IMR-90 (cell line): ENCODE data around the gene FMC1. TPM values are rescaled to one million over a fixed set of nuclear protein-coding genes. Genes with fewer than 3 reads are reported as not detected.

Experiments
- ATAC-seq: fragments of 200-7000 bp; cut with Tn5 transposase; 2 replicates; pipeline ENCODE4 v1.9.1; 2020; ENCODE audit warnings: low read depth, mild to moderate bottlenecking, moderate library complexity
- BruUV-seq: library from RNA; stranded (reverse); fragments of 400-500 nt; replicated peaks from 2 replicates; lab custom pipeline; 2021; lab: Mats Ljungman, UMichigan
- CTCF ChIA-PET: fragments of 300-600 bp; formaldehyde crosslinking; extraction: SDS; loops from one replicate; lab custom pipeline; 2021; ENCODE audit warnings: antibody characterized with exemption; lab: Yijun Ruan, JAX
- POLR2A ChIA-PET: fragments of 300-600 bp; sonication (Branson Sonifier 250); formaldehyde crosslinking; loops from one replicate; lab custom pipeline; 2022; ENCODE audit warnings: antibody characterized with exemption; ENCODE audit not compliant: unreplicated experiment; lab: Charles Lee
- DNase-seq: peaks from one replicate; pipeline ENCODE4 v3.0.0; 2013
- H2AFZ ChIP-seq: replicated peaks from 2 replicates; pipeline ENCODE3; 2013; ENCODE audit warnings: low read length, mild to moderate bottlenecking; ENCODE audit not compliant: poor library complexity
- H2AK5ac ChIP-seq: 2 replicates; pipeline ENCODE4 v1.6.1; 2013; ENCODE audit warnings: low read depth, low read length, inconsistent platforms
- H2AK9ac ChIP-seq: replicated peaks from 2 replicates; pipeline ENCODE3; 2013; ENCODE audit warnings: mild to moderate bottlenecking, low read depth, low read length, moderate library complexity; ENCODE audit not compliant: poor library complexity
- H2BK120ac ChIP-seq: 2 replicates; pipeline ENCODE4 v1.6.1; 2013; ENCODE audit warnings: low read depth, low read length, inconsistent platforms
- H2BK15ac ChIP-seq: 3 replicates; pipeline ENCODE4 v1.6.1; 2013; ENCODE audit warnings: low read depth, low read length, inconsistent platforms
- H2BK20ac ChIP-seq: 2 replicates; pipeline ENCODE4 v1.6.1; 2013; ENCODE audit warnings: low read depth, mild to moderate bottlenecking, inconsistent platforms, low read length, moderate library complexity
- H2BK5ac ChIP-seq: 2 replicates; pipeline ENCODE4 v1.6.1; 2013; ENCODE audit warnings: mild to moderate bottlenecking, low read depth, low read length, inconsistent platforms; ENCODE audit not compliant: poor library complexity, severe bottlenecking
- H3K14ac ChIP-seq: replicated peaks from 2 replicates; pipeline ENCODE4 v1.6.1; 2013; ENCODE audit warnings: low read depth, low read length, inconsistent platforms
- H3K18ac ChIP-seq: 2 replicates; pipeline ENCODE4 v1.6.1; 2013; ENCODE audit warnings: low read depth, low read length, control low read depth
- H3K23ac ChIP-seq: 2 replicates; pipeline ENCODE4 v1.6.1; 2013; ENCODE audit warnings: low read depth, low read length, inconsistent platforms
- H3K27ac ChIP-seq: 2 replicates; pipeline ENCODE4 v1.5.1; 2013; ENCODE audit warnings: mild to moderate bottlenecking, control low read depth, low read length; ENCODE audit not compliant: insufficient read depth
- H3K27me3 ChIP-seq: 2 replicates; pipeline ENCODE4 v1.6.1; 2013; ENCODE audit warnings: low read length; ENCODE audit not compliant: control insufficient read depth, insufficient read depth
- H3K36me3 ChIP-seq: 2 replicates; pipeline ENCODE4 v1.6.1; 2013; ENCODE audit warnings: low read length, mixed read lengths; ENCODE audit not compliant: control insufficient read depth, insufficient read depth
- H3K4ac ChIP-seq: 2 replicates; pipeline ENCODE4 v1.6.1; 2013; ENCODE audit warnings: low read depth, low read length, inconsistent platforms
- H3K4me1 ChIP-seq: 2 replicates; pipeline ENCODE4 v1.6.1; 2013; ENCODE audit warnings: low read length, mixed read lengths; ENCODE audit not compliant: control insufficient read depth, insufficient read depth
- H3K4me2 ChIP-seq: 2 replicates; pipeline ENCODE4 v1.6.1; 2013; ENCODE audit warnings: low read depth, mild to moderate bottlenecking, control low read depth, low read length, moderate library complexity
- H3K4me3 ChIP-seq: 2 replicates; pipeline ENCODE4 v1.5.1; 2013; ENCODE audit warnings: low read depth, mild to moderate bottlenecking, control low read depth, low read length, moderate library complexity; ENCODE audit not compliant: insufficient read depth
- H3K56ac ChIP-seq: 2 replicates; pipeline ENCODE4 v1.6.1; 2013; ENCODE audit warnings: low read length, inconsistent platforms; ENCODE audit not compliant: insufficient read depth; ENCODE audit errors: extremely low read depth
- H3K79me1 ChIP-seq, 2 experiments: 2 replicates each; pipeline ENCODE4 v1.6.1; 2013; ENCODE audit warnings: low read length in 2 of 2, inconsistent platforms in 1 of 2, low read depth in 1 of 2
- H3K9ac ChIP-seq: 2 replicates; pipeline ENCODE4 v1.6.1; 2013; ENCODE audit warnings: low read depth, low read length, control low read depth
- H3K9me1 ChIP-seq: 2 replicates; pipeline ENCODE4 v1.6.1; 2013; ENCODE audit warnings: low read length, inconsistent platforms; ENCODE audit not compliant: insufficient read depth
- H3K9me3 ChIP-seq: 2 replicates; pipeline ENCODE4 v1.6.1; 2013; ENCODE audit warnings: low read length; ENCODE audit not compliant: control insufficient read depth, insufficient read depth
- H4K20me1 ChIP-seq: 2 replicates; pipeline ENCODE4 v1.6.1; 2013; ENCODE audit warnings: low read length, inconsistent platforms; ENCODE audit not compliant: insufficient read depth
- H4K5ac ChIP-seq: 2 replicates; pipeline ENCODE4 v1.6.1; 2013; ENCODE audit warnings: mild to moderate bottlenecking, low read depth, low read length, control low read depth
- H4K8ac ChIP-seq, 2 experiments: 2 replicates each; pipeline ENCODE4 v1.6.1; 2013; ENCODE audit warnings: low read depth in 2 of 2, low read length in 2 of 2, control low read depth in 1 of 2, inconsistent platforms in 1 of 2
- H4K91ac ChIP-seq: 2 replicates; pipeline ENCODE4 v1.6.1; 2013; ENCODE audit warnings: low read depth, low read length, inconsistent platforms; ENCODE audit not compliant: insufficient read depth
- CTCF ChIP-seq: conservative IDR thresholded peaks from 2 replicates; pipeline ENCODE4 v1.5.1; 2012; ENCODE audit warnings: mild to moderate bottlenecking, low read depth, low read length, improper control_type of control experiment
- FOS ChIP-seq: fragments of 150-350 bp; IDR thresholded peaks from 2 replicates; pipeline ENCODE4 v1.6.1; 2016; ENCODE audit warnings: low read depth, low read length
- MAFK ChIP-seq: IDR thresholded peaks from 2 replicates; pipeline ENCODE4 v1.6.1; 2012; ENCODE audit warnings: low read depth, low read length, improper control_type of control experiment
- MAZ ChIP-seq: IDR thresholded peaks from 2 replicates; pipeline ENCODE4 v1.6.1; 2012; ENCODE audit warnings: low read depth, mild to moderate bottlenecking, low read length, improper control_type of control experiment, moderate library complexity, borderline replicate concordance
- MXI1 ChIP-seq: IDR thresholded peaks from 2 replicates; pipeline ENCODE4 v1.6.1; 2012; ENCODE audit warnings: low read depth, mild to moderate bottlenecking, low read length, moderate library complexity, borderline replicate concordance
- NFE2L2 ChIP-seq: fragments of 150-350 bp; IDR thresholded peaks from 2 replicates; pipeline ENCODE4 v1.6.1; 2016; ENCODE audit warnings: low read depth, mild to moderate bottlenecking, low read length
- POLR2A ChIP-seq: IDR thresholded peaks from 2 replicates; pipeline ENCODE4 v1.6.1; 2012; ENCODE audit warnings: mild to moderate bottlenecking, low read depth, low read length
- RAD21 ChIP-seq: IDR thresholded peaks from 2 replicates; pipeline ENCODE4 v1.6.1; 2012; ENCODE audit warnings: low read length, improper control_type of control experiment
- RCOR1 ChIP-seq: IDR thresholded peaks from 2 replicates; pipeline ENCODE4 v1.6.1; 2012; ENCODE audit warnings: mild to moderate bottlenecking, low read length, improper control_type of control experiment; ENCODE audit not compliant: insufficient replicate concordance
- SMC3 ChIP-seq: fragments of 150-350 bp; IDR thresholded peaks from 2 replicates; pipeline ENCODE4 v1.6.1; 2016; ENCODE audit warnings: low read depth, mild to moderate bottlenecking, antibody characterized with exemption, low read length, moderate library complexity
- WGBS, 2 experiments: methylation state at CpG; one replicate each; pipeline versions ENCODE4 v1.1.5 to v1.1.7; 2013; ENCODE audit warnings: missing lambda C conversion rate in 2 of 2; ENCODE audit not compliant: insufficient read length in 1 of 2; ENCODE audit errors: extremely low coverage in 2 of 2; 5-methylcytosine and 5-hydroxymethylcytosine counted together
- dilution Hi-C: fragments of 300-500 bp; cut with HindIII; formaldehyde crosslinking; loops from one replicate; pipeline ENCODE4 v1.14.3; 2018; ENCODE audit warnings: low sequenced_read_pairs; ENCODE audit not compliant: unreplicated experiment
- in situ Hi-C: fragments of 300-500 bp; cut with MboI; formaldehyde crosslinking; loops from 3 replicates; pipeline ENCODE4 v1.14.3; 2019; ENCODE audit warnings: low sequenced_read_pairs, inconsistent platforms, mixed read lengths
- intact Hi-C: fragments of 100-400 bp; cut with micrococcal nuclease; formaldehyde crosslinking; loops from 2 replicates; pipeline ENCODE4 v1.10.0; 2022
- polyA plus RNA-seq, 3 experiments: library from polyadenylated mRNA; depleted of rRNA; stranded (reverse); fragments of >200 nt; gene quantifications; 2 replicates each; pipeline ENCODE4 v1.2.3, GENCODE V29; 2012; ENCODE audit warnings: low replicate concordance in 1 of 3
- total RNA-seq: library from RNA; depleted of rRNA; stranded (reverse); fragments of >200 nt; gene quantifications from 2 replicates; pipeline ENCODE4 v1.2.3, GENCODE V29; 2012

FMC1 gene
- total and polyA plus RNA-seq, 2 of the 4 experiments (the other 2 are of a cell fraction) = 6.1 to 11.9 TPM

GRCh38 chr7:139293534-139293933 lies 47.6 kb upstream of the FMC1 start:
- no peaks in the 10 kb centered on the region for H3K27me3 ChIP-seq
- no peak overlapping the region for H3K4me3 ChIP-seq
- no peak overlapping the region for H3K23ac ChIP-seq
- no peak overlapping the region for H2AK5ac ChIP-seq
- no peak overlapping the region for H2AK9ac ChIP-seq
- H3K27ac ChIP-seq = no peak overlapping the region
- ATAC-seq (no peak), DNase-seq (no peak)
- ChIA-PET CTCF (interaction anchor here (0.7 kb wide), 1 partner anchor 76 kb away, joined by 8 read pairs; no protein-coding TSS in a partner anchor), POLR2A (no interaction called here)
- no peak overlapping the region for H4K8ac ChIP-seq
- H4K91ac ChIP-seq = no peak overlapping the region
- no peak overlapping the region for H2BK120ac ChIP-seq
- no peak overlapping the region for H3K56ac ChIP-seq
- H3K9me1 ChIP-seq = peaks cover 4% of the 10 kb centered on the region; the same call in 1 of the 2 replicates
- WGBS, 2 experiments = no CpG with 5 or more reads among the region's 2 CpGs
- H3K4me2 ChIP-seq = no peak overlapping the region
- no peak overlapping the region for H2BK15ac ChIP-seq
- intact Hi-C loops (no loop called here), in situ Hi-C loops (no loop called here), dilution Hi-C loops (no loop called here)
- H2BK5ac ChIP-seq = no peak overlapping the region
- no peaks in the 10 kb centered on the region for H4K20me1 ChIP-seq
- BruUV-seq = no TSS peak
- TF ChIP-seq MAFK (no peak), FOS (no peak), RAD21 (no peak), MAZ (no peak), POLR2A (no peak), NFE2L2 (no peak), CTCF (no peak), RCOR1 (no peak), MXI1 (no peak), SMC3 (no peak)
- H3K36me3 ChIP-seq = peaks cover 12% of the 10 kb centered on the region
- H2AFZ ChIP-seq = no peak overlapping the region
- no peaks in the 10 kb centered on the region for H3K9me3 ChIP-seq
- H4K5ac ChIP-seq = no peak overlapping the region
- no peak overlapping the region for H3K9ac ChIP-seq
- H3K4ac ChIP-seq = no peak overlapping the region
- no peak overlapping the region for H2BK20ac ChIP-seq
- H3K4me1 ChIP-seq = no peaks in the 10 kb centered on the region
- no peak overlapping the region for H3K14ac ChIP-seq
- H3K18ac ChIP-seq = no peak overlapping the region
- no peaks in the 10 kb centered on the region for H3K79me1 ChIP-seq
